Kidney epithelial cell (primary cell): ENCODE measurements around the gene GTF2I. TPM values are rescaled to one million over a fixed set of nuclear protein-coding genes. Genes with fewer than 3 reads are reported as not detected.

ENCODE experiments used
- total RNA-seq: library from RNA; depleted of rRNA; stranded (reverse); fragments of >200 nt; gene quantifications from 2 replicates; pipeline ENCODE4 v1.2.3, GENCODE V29; 2015

The GTF2I gene
- total RNA-seq, 1 donor from 2014 or later: 129 TPM

Other genes starting within 250 kb of the GTF2I start
- 36.8 and 43.1 TPM in 2 replicates for gene GTF2IRD1, start 203.8 kb upstream of the GTF2I start, total RNA-seq
- gene NCF1, start 116.3 kb downstream of the GTF2I start, total RNA-seq: 1.9 and 2.3 TPM in 2 replicates
- gene GTF2IRD2, start 193.9 kb downstream of the GTF2I start, total RNA-seq: 6.5 and 16.2 TPM in 2 replicates